GM12864 (cell line): ENCODE data around the gene SAE1.

Experiments used
- DNase-seq: peaks from one replicate; pipeline ENCODE4 v3.0.0-alpha.2; 2011; ENCODE audit warnings: low read depth
- H3K4me3 ChIP-seq: 2 replicates; pipeline ENCODE4 v1.5.1; 2011; ENCODE audit warnings: mild to moderate bottlenecking, low read depth, low read length, control low read depth
- TF ChIP-seq, protein P1 (sequence below): IDR thresholded peaks from 2 replicates; pipeline ENCODE4 v1.5.1; 2011; ENCODE audit warnings: low read depth, mild to moderate bottlenecking, moderate library complexity, low read length, control low read depth, inconsistent platforms; ENCODE audit errors: missing control alignments

SAE1 gene

DNA sequence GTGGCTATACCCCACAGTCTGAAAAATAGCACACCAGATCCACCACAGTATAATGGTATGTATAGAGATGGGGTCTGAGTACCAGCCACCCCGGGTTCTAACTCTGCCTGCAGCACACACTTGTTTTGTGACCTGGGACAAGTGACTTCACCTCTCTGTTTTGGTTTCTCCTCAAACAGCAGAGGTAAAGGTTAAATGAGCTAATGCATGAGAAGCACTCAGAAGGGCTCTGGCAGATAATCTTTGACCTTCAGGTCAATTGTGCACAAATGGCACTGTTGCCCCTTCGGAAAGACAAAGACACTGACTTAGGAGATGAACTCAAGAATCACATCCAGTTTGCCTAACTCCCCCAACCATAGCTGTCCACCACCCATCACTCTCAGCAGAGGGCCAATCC, 24.8 kb upstream of the SAE1 start:
- DNase-seq, result no peak
- TF ChIP-seq, protein P1, sequence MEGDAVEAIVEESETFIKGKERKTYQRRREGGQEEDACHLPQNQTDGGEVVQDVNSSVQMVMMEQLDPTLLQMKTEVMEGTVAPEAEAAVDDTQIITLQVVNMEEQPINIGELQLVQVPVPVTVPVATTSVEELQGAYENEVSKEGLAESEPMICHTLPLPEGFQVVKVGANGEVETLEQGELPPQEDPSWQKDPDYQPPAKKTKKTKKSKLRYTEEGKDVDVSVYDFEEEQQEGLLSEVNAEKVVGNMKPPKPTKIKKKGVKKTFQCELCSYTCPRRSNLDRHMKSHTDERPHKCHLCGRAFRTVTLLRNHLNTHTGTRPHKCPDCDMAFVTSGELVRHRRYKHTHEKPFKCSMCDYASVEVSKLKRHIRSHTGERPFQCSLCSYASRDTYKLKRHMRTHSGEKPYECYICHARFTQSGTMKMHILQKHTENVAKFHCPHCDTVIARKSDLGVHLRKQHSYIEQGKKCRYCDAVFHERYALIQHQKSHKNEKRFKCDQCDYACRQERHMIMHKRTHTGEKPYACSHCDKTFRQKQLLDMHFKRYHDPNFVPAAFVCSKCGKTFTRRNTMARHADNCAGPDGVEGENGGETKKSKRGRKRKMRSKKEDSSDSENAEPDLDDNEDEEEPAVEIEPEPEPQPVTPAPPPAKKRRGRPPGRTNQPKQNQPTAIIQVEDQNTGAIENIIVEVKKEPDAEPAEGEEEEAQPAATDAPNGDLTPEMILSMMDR, result no peak

GRCh38 chr19:47106821-47107201, 23.8 kb upstream of the SAE1 start:
- no peak for DNase-seq
- no peak overlapping the region for H3K4me3 ChIP-seq
- TF ChIP-seq, protein P1, result no peak

More for the DNA sequence above, 24.8 kb upstream of the SAE1 start:
- no peak overlapping the region for H3K4me3 ChIP-seq

- H3K4me3 ChIP-seq, result no peak overlapping the region
- no peak for DNase-seq
- TF ChIP-seq, protein P1, result no peak
Measured at GRCh38 chr19:47107202-47107952, 23.3 kb upstream of the SAE1 start.

DNA sequence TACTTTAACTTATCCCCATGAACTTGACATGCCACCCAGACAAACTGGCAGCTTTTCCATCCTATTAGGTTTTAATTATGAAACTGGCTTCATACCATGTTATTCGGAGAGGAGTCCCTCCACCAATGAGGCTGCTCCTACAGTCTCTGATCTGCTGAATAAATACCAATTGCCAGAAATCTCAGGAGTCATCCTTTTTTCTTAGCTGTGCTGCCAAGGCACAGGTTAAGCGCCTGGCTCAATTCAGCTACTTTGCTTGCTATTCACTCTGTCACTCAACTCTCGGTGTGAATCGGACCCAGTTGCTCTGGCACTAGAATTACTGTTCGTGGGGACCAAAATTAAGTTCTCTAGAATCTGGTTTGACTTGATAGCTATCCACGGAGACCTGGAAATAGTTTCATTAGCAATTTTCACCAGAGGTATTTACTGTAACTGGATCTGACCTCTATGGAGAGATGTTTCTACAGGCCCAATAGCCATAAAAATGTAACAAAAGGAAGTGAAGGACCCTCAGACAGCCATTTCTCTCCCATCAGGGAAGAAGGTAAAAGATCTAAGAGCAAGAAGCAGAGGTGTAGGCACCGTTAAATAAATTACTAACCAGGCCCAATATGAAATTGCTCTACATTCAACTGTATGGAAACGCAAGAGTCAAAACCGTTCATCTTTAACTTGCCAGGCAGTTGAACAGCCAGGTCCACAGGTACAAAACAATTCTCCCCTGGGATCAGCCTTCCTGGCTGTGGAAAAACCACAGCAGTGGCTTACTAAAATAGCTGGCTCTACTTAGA, 22.5 kb upstream of the SAE1 start:
- H3K4me3 ChIP-seq, result no peak overlapping the region
- DNase-seq, result no peak
- TF ChIP-seq, protein P1, result no peak

- H3K4me3 ChIP-seq, result peak overlapping the region; percentile 96; the same call in 1 of the 2 replicates
Measured at GRCh38 chr19:47109177-47109540, 21.5 kb upstream of the SAE1 start.

DNA sequence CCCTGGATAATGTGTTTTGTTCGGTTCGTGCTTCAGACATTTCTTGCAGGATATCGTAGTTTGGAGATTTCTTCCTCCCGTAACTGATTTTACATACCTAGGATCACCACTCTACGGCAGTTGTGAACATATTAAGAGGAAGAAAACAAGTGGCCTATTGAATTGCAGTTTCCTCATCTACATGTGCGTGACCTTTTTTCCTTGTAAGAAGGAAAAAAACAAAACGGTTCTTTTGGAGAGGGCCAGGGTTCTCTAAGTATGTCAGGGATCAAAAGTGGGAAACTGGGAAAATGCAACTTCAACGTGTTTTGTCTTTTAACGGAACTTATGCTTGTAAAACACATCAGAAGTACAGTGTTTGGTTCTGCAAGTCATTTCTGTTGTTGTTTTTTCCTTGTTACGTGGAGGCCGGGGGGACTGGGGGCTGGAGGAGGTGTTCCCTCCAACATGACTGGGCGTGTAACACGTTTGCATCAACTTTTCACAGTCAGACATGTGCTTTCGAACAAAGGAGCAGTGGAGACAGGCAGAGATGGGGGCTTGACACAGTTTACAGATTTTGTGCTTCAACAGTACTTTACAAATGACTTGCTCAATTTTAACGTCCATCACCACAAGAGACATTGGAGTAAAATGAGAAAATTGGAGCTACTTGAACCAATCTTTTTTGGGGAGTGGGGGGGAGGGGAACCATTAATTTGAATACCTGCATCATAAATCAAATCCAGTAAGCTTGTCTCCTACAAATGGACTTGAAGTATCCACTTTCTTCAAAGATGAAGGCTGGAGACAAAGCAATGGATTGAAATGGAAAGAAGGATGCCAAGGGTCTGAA, 20.9 kb upstream of the SAE1 start:
- peak overlapping the region; percentile 96 for H3K4me3 ChIP-seq
- DNase-seq, result no peak

More at GRCh38 chr19:47109177-47109540, 21.5 kb upstream of the SAE1 start:
- no peak for DNase-seq
- TF ChIP-seq, protein P1, result no peak

More for the DNA sequence above, 20.9 kb upstream of the SAE1 start:
- TF ChIP-seq, protein P1, result no peak
